GM19438 (cell line): ENCODE measurements around the gene BEND3.
A peak's percentile ranks its signal among the peaks of the same experiment; 100 is the strongest.
"Not testable (repeated sequence)": the region's sequence is repeated elsewhere in the genome, so short reads cannot be mapped to it uniquely, and the experiment has no call there.

ENCODE experiments used
- ATAC-seq: cut with Tn5 transposase; IDR thresholded peaks from one replicate; pipeline ENCODE4 v1.9.1; 2021; ENCODE audit warnings: low read depth; ENCODE audit not compliant: unreplicated experiment

Gene BEND3

DNA sequence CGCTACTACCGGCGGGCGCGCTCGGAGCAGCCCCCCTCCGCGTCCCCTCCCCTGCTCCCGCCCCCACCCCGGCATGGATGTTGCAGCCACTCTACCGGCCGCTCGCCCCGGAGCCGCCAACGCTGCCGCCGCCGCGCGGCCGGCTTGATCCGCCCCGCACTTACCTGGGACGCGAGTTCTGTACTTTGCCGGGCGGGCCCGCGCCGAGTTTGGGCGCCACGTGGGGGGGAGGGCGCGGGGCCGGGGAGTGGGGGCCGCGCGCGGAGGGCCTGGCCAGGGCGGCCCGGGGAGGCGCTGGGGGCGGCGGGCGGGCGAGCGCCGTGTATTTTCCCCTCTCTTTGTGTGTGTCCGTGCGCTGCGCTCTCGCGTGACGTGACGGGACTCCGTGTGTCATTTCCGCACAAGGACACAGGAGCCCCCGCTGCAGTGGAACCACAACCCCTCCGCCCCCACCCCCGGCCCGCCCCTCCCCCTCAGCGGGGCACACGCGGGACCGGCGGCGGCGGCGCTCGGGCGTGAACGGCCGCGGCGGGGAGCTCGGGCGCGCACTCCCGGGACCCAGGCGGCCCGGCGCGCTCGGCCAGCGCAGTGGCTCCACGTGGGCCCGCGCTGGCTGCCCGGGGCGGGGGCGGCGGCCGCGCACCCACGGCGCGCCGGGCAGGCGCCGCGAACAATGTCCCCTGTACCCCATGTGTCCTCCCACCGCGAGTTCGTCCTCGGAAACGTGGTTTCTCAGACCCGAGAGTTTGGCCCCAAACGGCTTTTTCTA lies at the start of gene BEND3:
TSS of gene BEND3 (minus strand) at position 590 of the 769 bp plus-strand sequence. CDS start 16,230 bp downstream, outside the sequence.
- ATAC-seq, result peak; percentile 23

DNA sequence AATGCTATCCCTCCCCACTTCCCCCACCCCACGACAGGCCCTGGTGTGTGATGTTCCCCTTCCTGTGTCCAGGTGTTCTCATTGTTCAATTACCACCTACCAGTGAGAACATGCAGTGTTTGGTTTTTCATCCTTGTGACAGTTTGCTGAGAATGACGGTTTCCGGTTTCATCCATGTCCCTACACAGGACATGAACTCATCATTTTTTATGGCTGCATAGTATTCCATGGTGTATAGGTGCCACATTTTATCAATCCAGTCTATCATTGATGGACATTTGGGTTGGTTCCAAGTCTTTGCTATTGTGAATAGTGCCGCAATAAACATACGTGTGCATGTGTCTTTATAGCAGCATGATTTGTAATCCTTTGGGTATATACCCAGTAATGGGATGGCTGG lies 49.0 kb upstream of the BEND3 start:
- not testable (repeated sequence) for ATAC-seq

GRCh38 chr6:107161521-107161920 lies 46.2 kb upstream of the BEND3 start:
- no peak for ATAC-seq

DNA sequence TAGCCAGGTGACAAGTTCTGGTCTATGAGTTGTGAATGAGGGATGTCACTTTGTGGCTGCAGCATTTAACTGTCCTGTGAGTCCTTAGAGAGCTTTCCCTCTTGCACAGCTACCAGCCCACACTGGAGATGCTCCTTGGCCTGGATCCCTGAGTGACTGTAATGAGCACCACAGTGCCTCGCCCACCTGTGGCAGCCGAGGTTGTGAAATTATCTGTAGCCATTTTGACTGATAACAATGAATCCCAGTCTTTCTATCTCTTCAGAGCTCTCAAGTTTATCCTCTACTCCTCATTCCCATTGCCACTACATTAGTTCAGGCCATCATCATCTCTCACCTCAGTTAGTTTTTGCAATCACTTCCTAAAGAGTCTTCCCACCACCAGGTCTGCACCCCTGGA lies 41.3 kb upstream of the BEND3 start:
- no peak for ATAC-seq

GRCh38 chr6:107154801-107155160 lies 39.5 kb upstream of the BEND3 start:
- no peak for ATAC-seq

DNA sequence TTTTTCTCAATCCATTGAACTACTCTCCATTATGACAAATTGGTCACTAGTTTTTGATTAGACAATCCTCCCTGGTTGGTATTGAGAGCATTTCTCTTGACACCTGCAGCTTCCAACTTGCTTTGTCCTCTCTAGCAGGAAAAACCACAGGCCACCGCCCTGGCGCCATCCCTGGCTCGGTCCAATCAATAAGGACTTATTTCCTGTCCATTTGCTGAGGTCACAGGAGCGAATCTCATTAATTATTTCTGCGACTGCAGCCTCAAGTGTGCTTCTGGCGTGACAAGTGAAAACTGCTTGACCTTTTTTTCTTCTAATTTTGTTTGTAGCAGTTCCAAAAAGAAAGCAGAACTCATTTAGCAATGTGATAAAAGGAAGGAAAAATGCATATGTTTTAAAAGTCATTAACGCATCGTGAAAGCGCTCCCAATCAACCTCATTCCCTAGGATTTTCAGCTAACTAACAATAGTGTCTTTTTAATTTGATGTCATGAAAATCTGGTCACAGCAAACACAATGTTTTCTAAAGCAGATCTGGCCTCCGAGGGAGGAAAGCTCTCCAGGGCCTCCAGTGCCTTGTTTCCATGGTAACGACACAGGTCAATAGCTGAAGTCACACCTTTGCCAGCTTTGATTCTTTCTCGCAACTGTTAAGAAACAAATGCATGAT lies 39.0 kb upstream of the BEND3 start:
- no peak for ATAC-seq

DNA sequence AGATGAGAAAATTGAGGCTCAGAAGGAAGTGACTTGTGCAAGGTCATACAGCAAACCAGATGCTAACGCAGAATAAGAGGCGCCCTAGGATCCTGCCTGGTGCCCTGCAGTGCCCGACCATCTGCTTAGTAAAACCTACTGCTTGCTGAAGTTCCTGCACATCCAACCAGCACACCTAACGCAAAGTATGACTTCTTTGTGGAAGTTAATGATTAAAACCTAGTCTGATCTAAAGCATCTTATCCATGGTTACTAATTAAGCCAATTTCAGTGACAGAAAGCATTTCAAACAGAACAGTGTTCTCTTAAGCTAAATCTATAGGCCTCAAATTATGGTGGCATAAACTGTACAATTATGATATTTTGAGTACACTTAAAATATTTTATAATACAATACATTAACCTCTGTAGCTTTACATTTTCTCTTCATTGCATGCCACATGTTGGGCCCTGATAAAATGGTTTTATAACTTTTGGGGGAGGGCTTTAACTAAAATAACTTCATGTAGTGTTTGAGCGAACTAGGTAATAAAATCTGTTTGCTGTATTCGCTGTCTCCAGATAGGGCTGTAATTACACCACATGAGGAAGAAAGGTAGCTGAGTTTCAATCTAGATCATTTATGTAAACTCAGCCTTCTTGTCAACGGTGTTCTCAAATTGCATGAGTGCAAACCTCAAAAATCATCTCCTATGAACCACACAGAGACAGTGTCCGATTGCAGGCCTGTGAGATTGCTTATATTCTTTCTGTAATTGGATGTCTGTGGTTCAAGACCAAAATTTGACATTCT lies 37.5 kb upstream of the BEND3 start:
- no peak for ATAC-seq

DNA sequence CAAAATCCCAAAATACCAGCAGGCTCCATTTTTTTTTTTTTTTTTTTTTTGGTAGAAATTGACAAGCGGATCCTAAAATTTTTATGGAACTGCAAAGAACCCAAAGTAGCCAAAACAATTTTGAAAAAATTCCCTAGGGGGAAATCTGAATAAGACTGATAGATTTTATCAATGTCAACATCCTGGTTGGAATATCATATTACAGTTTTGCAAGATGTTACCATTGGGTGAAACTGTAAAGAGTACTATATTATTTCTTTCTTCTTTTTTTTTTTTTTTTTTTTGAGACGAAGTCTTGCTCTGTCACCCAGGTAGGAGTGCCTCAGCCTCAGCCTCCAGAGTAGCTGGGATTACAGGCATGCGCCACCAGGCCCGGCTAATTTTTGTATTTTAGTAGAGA lies 29.4 kb upstream of the BEND3 start:
- no peak for ATAC-seq

DNA sequence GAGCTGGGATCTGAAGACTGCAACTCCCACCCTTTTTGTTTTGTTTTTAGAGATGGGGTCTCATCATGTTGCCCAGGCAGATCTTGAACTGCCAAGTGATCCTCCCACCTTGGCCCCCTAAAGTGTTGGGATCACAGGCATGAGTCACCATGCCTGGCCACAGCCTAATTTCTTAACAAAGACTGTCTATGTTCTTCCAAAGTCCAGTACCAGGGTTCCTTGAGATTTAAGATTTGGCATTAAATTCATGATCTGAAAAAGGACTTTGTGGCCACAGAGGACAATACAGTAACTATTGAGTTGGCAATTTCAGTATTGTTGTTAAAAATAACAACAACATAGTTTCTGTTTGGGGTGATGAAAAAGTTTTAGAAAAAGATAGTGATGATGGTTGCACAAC lies 28.7 kb upstream of the BEND3 start:
- no peak for ATAC-seq

- no peak for ATAC-seq
These were observed 25.3 kb upstream of the BEND3 start for GRCh38 chr6:107140581-107140980.

GRCh38 chr6:107136324-107136723 lies 21.0 kb upstream of the BEND3 start:
- ATAC-seq, result not testable (repeated sequence)

DNA sequence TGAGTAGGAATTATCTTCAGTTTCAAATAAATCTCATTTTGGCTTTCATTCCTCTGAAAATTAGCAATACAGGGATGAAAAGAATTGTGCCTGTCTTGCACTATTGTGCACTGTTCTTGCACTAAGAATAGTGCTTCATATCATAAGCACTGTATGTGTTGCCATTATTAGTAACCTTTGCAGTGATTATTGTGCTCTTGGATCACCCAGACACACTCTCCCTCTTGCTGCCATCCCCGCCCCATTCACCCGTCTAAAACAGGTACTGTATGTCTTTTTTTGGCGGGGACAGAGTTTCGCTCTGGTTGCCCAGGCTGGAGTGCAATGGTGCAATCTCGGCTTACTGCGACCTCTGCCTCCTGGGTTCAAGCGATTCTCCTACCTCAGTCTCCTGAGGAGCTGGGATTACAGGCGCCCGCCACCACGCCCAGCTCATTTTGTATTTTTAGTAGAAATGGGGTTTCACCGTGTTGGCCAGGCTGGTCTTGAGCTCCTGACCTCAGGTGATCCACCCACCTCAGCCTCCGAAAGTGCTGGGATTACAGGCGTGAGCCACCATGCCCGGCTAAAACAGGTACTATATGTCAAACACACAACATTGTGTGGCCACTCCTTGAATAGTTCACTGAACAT lies 19.8 kb upstream of the BEND3 start:
- not testable (repeated sequence) for ATAC-seq

DNA sequence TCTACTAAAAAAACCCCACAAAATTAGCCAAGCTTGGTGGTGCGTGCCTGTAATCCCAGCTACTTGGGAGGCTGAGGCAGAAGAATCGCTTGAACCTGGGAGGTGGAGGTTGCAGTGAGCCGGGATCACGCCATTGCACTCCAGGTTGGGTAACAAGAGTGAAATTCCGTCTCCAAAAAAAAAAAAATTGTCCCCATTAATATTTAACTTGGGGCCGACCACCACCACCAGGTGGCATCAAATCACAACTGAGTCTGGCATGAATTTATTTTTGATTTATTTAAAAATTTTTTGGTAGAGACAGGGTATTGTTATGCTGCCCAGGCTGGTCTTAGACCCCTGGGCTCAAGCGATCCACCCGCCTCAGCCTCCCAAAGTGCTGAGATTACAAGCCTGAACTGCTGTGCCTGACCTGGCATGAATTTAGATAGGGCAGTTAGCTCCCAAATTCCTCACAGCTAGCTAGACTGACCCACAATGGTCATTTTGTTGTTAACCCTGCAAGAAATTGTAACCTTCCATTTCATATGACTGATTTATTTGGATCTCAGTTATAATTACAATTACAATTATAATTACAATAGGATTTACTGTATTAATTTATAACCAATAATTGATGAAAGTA lies 17.1 kb upstream of the BEND3 start:
- no peak for ATAC-seq

DNA sequence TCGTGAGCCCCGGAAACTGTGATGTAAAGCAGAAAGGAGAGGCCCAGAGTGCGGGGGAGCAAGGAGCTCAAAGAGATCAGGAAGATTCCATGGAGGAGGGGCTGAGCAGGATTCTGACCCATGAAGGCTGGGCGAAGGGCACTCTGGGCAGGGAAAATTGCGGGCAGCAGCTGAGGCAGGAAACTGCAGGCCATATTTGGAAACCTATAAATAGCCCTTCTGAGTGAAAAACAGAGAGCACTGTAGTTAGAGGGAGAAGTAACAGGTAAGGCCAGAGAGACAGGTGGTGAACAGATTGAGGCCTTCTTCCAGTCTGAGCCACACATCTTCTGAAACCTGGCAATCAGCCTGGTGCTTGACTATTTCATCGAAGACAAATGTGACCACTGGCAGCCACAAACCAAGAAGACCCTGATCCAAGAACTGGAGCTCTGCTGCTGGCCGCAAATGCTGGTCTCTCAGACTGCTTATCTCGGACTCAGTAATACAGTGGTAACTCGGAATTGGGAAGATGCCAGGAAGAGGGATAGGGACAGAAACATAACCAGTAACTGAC lies 14.1 kb upstream of the BEND3 start:
- ATAC-seq, result no peak

GRCh38 chr6:107128577-107128976 lies 13.3 kb upstream of the BEND3 start:
- no peak for ATAC-seq

GRCh38 chr6:107128175-107128574 lies 12.9 kb upstream of the BEND3 start:
- no peak for ATAC-seq

DNA sequence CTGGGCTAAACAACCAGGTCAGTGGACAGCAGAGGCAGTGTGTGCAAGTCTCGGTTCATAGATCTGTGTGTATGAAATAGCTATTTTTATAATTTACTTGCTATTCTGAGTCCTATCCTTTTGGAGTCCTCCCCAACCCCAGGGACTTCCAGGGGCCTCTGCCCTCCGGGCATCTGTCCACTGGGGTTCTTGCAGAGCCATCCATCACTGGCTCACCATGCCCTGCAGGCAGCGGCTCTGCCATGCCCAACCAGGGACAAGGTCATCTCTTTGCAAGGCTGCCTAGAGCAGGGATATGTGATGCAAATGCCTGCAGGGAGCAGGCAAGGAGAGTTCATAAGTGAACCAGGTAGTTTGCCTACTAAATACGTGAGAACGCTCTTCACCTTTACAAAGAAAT lies 10.5 kb upstream of the BEND3 start:
- no peak for ATAC-seq

- ATAC-seq, result peak; percentile 64
These were observed 9.6 kb upstream of the BEND3 start for GRCh38 chr6:107124934-107125348.

DNA sequence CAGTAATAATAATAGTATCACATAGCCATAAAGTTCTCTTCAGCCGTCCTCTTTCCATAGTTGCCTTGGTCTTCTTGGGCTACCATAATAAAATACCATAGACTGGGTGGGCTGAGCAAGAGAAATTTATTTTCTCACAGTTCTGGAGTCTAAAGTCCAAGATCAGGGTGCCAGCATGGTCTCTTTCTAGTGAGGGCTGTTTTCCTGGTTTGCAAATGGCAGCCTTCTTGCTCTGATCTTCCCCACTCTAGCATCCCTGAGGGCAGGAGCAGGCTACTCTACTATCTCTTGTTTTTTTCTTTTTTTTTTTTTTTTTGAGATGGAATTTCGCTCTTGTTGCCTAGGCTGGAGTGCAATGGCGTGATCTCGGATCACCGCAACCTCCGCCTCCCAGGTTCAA lies 8.2 kb upstream of the BEND3 start:
- no peak for ATAC-seq

DNA sequence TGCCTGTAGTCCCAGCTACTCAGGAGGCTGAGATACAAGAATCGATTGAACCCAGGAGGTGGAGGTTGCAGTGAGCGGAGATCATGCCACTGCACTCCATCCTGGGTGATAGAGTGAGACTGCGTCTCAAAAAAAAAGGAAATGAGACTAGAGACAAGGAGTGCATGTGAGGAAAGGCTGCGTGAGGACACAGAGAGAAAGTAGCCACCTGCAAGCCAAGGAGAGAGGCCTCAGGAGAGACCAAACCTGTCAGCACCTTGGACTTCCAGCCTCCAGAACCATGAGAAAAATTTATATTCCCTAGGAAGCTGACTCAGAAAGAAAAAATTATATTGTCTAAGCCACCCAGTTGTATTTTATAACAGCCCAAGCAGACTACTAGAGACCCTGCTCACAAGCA lies 7.4 kb upstream of the BEND3 start:
- ATAC-seq, result no peak
